Esophagus muscularis mucosa (tissue), 4 donors: ENCODE measurements around the gene TES. TPM values are rescaled to one million over a fixed set of nuclear protein-coding genes. Genes with fewer than 3 reads are reported as not detected.
"Not testable (repeated sequence)": the region's sequence is repeated elsewhere in the genome, so short reads cannot be mapped to it uniquely, and the experiment has no call there.

Experiments
- DNase-seq: peaks from one replicate; pipeline ENCODE4 v3.0.0-alpha.2; 2017; ENCODE audit errors: extremely low spot score
- H3K27ac ChIP-seq, 4 donors: fragments of 200-600 bp; sonication (generic); replicated peaks in 1 of 4; 1 replicate in 3 of 4; 2 replicates in 1 of 4; pipeline ENCODE4 v1.5.1; 2016 to 2019; ENCODE audit warnings: mild to moderate bottlenecking in 1 of 4
- H3K27me3 ChIP-seq, 4 donors: fragments of 200-600 bp; sonication (generic); one replicate each; pipeline versions ENCODE4 v1.5.1 to v1.6.0; 2016 to 2019
- H3K36me3 ChIP-seq, 4 donors: fragments of 200-600 bp; sonication (generic); one replicate each; pipeline ENCODE4 v1.5.1; 2016 to 2019
- H3K4me1 ChIP-seq, 4 donors: fragments of 200-600 bp; sonication (generic); one replicate each; pipeline ENCODE4 v1.5.1; 2016 to 2019
- H3K4me3 ChIP-seq, 4 donors: fragments of 200-600 bp; sonication (generic); 1 replicate in 2 of 4; 2 replicates in 2 of 4; pipeline ENCODE4 v1.5.1; 2016 to 2019; ENCODE audit warnings: mild to moderate bottlenecking in 4 of 4, moderate library complexity in 1 of 4
- H3K9me3 ChIP-seq, 4 donors: fragments of 200-600 bp; sonication (generic); 1 replicate in 3 of 4; 2 replicates in 1 of 4; pipeline ENCODE4 v1.5.1; 2016 to 2019
- EP300 ChIP-seq: sonication (generic); formaldehyde crosslinking; IDR thresholded peaks from one replicate; pipeline ENCODE4 v1.6.1; 2017; ENCODE audit warnings: antibody characterized with exemption
- POLR2A ChIP-seq: fragments of 450-650 bp; IDR thresholded peaks from one replicate; pipeline ENCODE4 v1.6.1; 2017; ENCODE audit warnings: antibody characterized with exemption, moderate library complexity, mild to moderate bottlenecking, low read depth
- POLR2AphosphoS5 ChIP-seq, 2 donors: sonication (generic); formaldehyde crosslinking; IDR thresholded peaks; one replicate each; pipeline ENCODE4 v1.6.1; 2017; ENCODE audit warnings: antibody characterized with exemption in 2 of 2
- WGBS: methylation state at CpG from one replicate; pipeline ENCODE4 v1.1.5; 2018; 5-methylcytosine and 5-hydroxymethylcytosine counted together
- intact Hi-C: fragments of 100-400 bp; cut with DNase I; formaldehyde crosslinking; loops from one replicate; pipeline ENCODE4 v1.15.1; 2023
- total RNA-seq, 4 donors: library from RNA; depleted of rRNA; stranded (reverse); fragments of >200 nt; gene quantifications; one replicate each; pipeline versions ENCODE4 v1.1.0 to v1.2.1, GENCODE V29; 2016
- TF ChIP-seq, protein P1 (sequence below), 3 experiments: fragments of 200-600 bp in 2 of 3; fragments of 450-650 bp in 1 of 3; sonication (generic) in 2 of 3; IDR thresholded peaks; one replicate each; pipeline ENCODE4 v1.5.1; 2017 to 2019; ENCODE audit warnings: antibody characterized with exemption in 3 of 3, mild to moderate bottlenecking in 2 of 3, moderate library complexity in 1 of 3

TES gene
- total RNA-seq, 4 donors from 2014 or later = 213 to 356 (median 265) TPM

DNA sequence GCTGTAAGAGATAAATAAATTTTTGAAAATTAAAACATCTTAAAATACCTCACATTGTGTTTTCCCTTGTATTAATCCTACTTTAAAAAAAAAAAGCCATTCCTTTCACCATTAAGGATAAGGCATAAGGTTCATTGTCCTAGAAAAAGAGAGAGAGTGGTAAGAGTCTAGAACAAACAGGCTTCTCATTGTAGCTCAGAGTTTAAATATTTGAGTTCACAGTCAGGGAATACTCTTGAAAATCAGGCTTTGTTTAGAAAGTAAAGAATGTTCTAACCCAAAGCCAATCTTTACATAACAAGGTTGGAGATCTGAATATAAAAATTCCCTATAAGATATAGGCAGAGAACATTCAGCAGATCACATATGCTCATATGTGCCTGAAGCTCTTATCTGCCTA is 40.2 kb upstream of the TES start:
- Histone ChIP-seq H3K9me3 (no peaks in the 10 kb centered on the region), H3K27ac (no peak overlapping the region), H3K36me3 (no peaks in the 10 kb centered on the region), H3K4me1 (no peaks in the 10 kb centered on the region), H3K4me3 (no peak overlapping the region), H3K27me3 (no peaks in the 10 kb centered on the region)
- DNase-seq = no peak
- intact Hi-C loops = loop anchor here (5.0 kb wide), 2 partner anchors 417 to 642 kb away; no protein-coding TSS in a partner anchor
- TF ChIP-seq EP300 (no peak), POLR2AphosphoS5 (IDR thresholded peaks at IDR 0.05) (no peak), POLR2A (no peak)
- TF ChIP-seq, protein P1, sequence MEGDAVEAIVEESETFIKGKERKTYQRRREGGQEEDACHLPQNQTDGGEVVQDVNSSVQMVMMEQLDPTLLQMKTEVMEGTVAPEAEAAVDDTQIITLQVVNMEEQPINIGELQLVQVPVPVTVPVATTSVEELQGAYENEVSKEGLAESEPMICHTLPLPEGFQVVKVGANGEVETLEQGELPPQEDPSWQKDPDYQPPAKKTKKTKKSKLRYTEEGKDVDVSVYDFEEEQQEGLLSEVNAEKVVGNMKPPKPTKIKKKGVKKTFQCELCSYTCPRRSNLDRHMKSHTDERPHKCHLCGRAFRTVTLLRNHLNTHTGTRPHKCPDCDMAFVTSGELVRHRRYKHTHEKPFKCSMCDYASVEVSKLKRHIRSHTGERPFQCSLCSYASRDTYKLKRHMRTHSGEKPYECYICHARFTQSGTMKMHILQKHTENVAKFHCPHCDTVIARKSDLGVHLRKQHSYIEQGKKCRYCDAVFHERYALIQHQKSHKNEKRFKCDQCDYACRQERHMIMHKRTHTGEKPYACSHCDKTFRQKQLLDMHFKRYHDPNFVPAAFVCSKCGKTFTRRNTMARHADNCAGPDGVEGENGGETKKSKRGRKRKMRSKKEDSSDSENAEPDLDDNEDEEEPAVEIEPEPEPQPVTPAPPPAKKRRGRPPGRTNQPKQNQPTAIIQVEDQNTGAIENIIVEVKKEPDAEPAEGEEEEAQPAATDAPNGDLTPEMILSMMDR (IDR thresholded peaks at IDR 0.05) = no peak

DNA sequence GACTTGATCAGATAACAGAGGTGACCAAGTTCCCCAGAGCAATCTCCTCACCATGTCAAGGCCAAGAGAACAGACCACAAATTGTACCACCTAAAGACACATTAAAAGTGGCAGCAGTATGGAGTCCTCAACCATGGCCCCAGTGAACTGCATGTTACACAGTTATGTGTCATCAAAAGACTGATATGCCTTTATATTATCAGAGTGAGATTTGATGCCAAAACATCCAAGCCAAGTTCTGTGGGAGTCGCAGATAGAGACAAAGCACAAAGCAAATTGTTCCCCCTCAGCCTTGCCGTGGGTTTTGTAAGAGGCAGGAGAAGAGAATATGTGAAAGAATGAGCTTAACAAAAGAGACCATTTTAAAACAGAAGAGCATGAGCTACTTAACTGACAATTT is 39.2 kb upstream of the TES start:
- Histone ChIP-seq H3K4me3 (no peak overlapping the region), H3K9me3 (no peaks in the 10 kb centered on the region), H3K36me3 (no peaks in the 10 kb centered on the region), H3K27me3 (no peaks in the 10 kb centered on the region), H3K27ac (no peak overlapping the region), H3K4me1 (no peaks in the 10 kb centered on the region)
- WGBS = 66% methylated on average over 2 of the region's 2 CpGs
- DNase-seq = no peak
- TF ChIP-seq EP300 = no peak
- TF ChIP-seq, protein P1 (IDR thresholded peaks at IDR 0.05) = no peak
- intact Hi-C loops = loop anchor here (5.0 kb wide), 2 partner anchors 416 to 641 kb away; no protein-coding TSS in a partner anchor

DNA sequence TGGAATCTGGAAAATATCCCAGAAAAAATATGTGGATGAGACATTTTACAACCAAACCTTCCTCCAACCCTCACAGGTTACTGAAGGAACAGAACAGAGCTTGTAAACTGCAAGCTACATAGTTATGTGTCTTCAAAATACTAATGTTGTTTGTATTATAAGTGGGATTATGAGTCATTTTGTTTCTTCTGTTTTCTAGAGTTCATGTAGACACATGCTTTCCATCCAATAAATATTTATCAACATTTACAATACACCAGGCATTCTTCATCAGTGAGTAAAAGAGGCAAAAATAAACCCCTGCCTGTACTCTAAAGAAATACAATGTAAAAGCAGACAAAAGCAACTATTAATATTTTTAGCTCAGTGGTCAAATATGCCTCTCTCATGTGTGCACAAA is 38.0 kb upstream of the TES start:
- H3K4me1 ChIP-seq = no peaks in the 10 kb centered on the region
- TF ChIP-seq, protein P1 (IDR thresholded peaks at IDR 0.05) = no peak
- TF ChIP-seq POLR2AphosphoS5 (IDR thresholded peaks at IDR 0.05) (no peak), EP300 (no peak)
- no peaks in the 10 kb centered on the region for H3K9me3 ChIP-seq
- no peaks in the 10 kb centered on the region for H3K27me3 ChIP-seq
- H3K4me3 ChIP-seq = no peak overlapping the region
- H3K36me3 ChIP-seq = no peaks in the 10 kb centered on the region
- no peak overlapping the region for H3K27ac ChIP-seq
- intact Hi-C loops = loop anchor here (5.0 kb wide), 2 partner anchors 415 to 640 kb away; no protein-coding TSS in a partner anchor
- no peak for DNase-seq

DNA sequence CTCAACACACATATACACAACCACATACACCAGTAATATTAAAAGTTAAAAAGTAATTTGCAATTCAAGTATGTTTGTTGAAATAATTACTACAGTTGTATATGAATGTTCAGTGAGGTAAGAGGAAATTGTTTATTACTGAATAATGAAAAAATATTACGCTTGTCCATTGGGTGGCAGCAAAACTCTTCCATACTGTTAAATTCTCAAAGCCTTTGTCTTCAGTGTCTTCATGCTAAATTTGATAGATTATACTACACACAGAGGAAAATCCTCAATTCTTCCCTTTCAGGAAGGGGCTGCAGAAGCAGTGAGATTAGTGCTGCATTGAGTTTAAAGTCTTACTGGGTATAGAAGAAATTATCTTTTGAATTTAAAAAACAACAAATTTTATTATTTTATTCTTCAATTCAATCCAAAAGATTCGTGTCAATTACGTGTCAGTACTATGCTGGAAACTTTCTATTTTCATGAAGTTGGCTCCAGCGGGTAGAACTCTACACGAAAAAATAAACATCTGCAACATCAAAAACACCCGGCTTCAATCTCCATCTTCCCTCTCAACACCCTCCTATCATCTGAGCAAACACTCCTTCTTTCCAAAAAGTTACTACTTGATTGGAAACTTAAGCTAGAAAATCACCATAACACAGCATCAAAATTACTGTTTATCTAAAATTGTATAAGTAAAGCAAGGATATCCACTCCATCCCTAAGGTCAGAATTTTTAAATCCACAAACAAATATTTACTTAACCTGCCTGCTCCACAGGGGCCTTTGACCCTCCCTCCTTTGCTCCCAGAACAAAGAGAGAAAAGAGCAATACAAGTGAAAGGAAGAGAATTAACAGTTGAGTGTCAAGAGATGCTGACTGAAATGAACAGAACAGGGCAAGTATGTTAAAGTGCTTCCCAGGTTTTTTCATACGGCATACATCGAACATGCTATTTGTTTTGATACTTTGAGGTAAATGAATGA is 37.0 kb upstream of the TES start:
- H3K27me3 ChIP-seq = no peaks in the 10 kb centered on the region
- no peaks in the 10 kb centered on the region for H3K9me3 ChIP-seq
- intact Hi-C loops = loop anchor here (5.0 kb wide), 2 partner anchors 414 to 639 kb away; no protein-coding TSS in a partner anchor
- H3K36me3 ChIP-seq = no peaks in the 10 kb centered on the region
- no peak overlapping the region for H3K4me3 ChIP-seq
- no peak overlapping the region for H3K27ac ChIP-seq
- no peak for TF ChIP-seq POLR2A
- TF ChIP-seq, protein P1 (IDR thresholded peaks at IDR 0.05) = peak; percentile 53 to 66 (median 54)
- no peak for DNase-seq
- no peaks in the 10 kb centered on the region for H3K4me1 ChIP-seq
- WGBS = 55% methylated on average over 8 of the region's 8 CpGs

DNA sequence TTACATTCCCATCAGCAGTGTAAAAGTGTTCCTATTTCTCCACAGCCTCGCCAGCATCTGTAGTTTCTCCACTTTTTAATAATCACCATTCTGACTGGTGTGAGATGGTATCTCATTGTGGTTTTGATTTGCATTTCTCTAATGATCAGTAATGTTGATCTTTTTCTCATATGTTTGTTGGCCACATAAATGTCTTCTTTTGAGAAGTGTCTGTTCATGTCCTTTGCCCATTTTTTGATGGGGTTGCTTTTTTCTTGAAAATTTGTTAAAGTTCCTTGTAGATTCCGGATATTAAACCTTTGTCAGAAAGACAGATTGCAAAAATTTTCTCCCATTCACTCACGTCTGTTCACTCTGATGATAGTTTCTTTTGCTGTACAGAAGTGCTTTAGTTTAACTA is 35.2 kb upstream of the TES start:
- 94% methylated on average over 3 of the region's 3 CpGs for whole genome bisulfite sequencing
- intact Hi-C loops = loop anchor here (5.0 kb wide), 1 partner anchor 38 kb away; no protein-coding TSS in a partner anchor
- not testable (repeated sequence) for H3K4me3 ChIP-seq, H3K27me3 ChIP-seq, DNase-seq, H3K27ac ChIP-seq, H3K36me3 ChIP-seq, H3K9me3 ChIP-seq, H3K4me1 ChIP-seq
